ENCODE data around the gene ASIC2.
"Not testable (repeated sequence)": the region's sequence is repeated elsewhere in the genome, so short reads cannot be mapped to it uniquely, and the experiment has no call there.

The ASIC2 gene

GRCh38 chr17:32969231-32969630, 323.9 kb downstream of the ASIC2 start:
- H3K4me1 ChIP-seq (ENCODE audit: control insufficient read depth, insufficient read depth, low read length), result not testable (repeated sequence)

GRCh38 chr17:32964541-32964940, 328.6 kb downstream of the ASIC2 start:
- H3K4me3 ChIP-seq (ENCODE audit: low read depth, low read length), result no peak overlapping the region
- no peaks in the 10 kb centered on the region for H3K4me1 ChIP-seq (ENCODE audit: control insufficient read depth, insufficient read depth, low read length)
- no peaks in the 10 kb centered on the region for H3K36me3 ChIP-seq (ENCODE audit: control insufficient read depth, insufficient read depth, low read length)
- H3K9ac ChIP-seq (ENCODE audit: low read depth, low read length), result no peak overlapping the region
- H3K27me3 ChIP-seq (ENCODE audit: control insufficient read depth, insufficient read depth, low read length), result no peaks in the 10 kb centered on the region
- H3K9me3 ChIP-seq (ENCODE audit: control insufficient read depth, insufficient read depth, low read length), result no peaks in the 10 kb centered on the region

More at GRCh38 chr17:32969231-32969630, 323.9 kb downstream of the ASIC2 start:
- not testable (repeated sequence) for H3K36me3 ChIP-seq (ENCODE audit: control insufficient read depth, insufficient read depth, low read length); H3K4me3 ChIP-seq (ENCODE audit: low read depth, low read length); H3K9me3 ChIP-seq (ENCODE audit: control insufficient read depth, insufficient read depth, low read length); H3K9ac ChIP-seq (ENCODE audit: low read depth, low read length); H3K27me3 ChIP-seq (ENCODE audit: control insufficient read depth, insufficient read depth, low read length)
